ENCODE measurements around the gene NOP14.
"Not testable (repeated sequence)": the region's sequence is repeated elsewhere in the genome, so short reads cannot be mapped to it uniquely, and the experiment has no call there.

NOP14 gene

GRCh38 chr4:2923668-2924173 lies 39.5 kb downstream of the NOP14 start:
- Histone ChIP-seq H3K27ac (ENCODE audit: insufficient read depth, low read depth, low read length, poor library complexity, severe bottlenecking) (no peak overlapping the region), H3K36me3 (ENCODE audit: control insufficient read depth, insufficient read depth, low read length) (peaks cover 31% of the 10 kb centered on the region), H3K27me3 (ENCODE audit: control insufficient read depth, insufficient read depth, low read length, poor library complexity, severe bottlenecking) (no peaks in the 10 kb centered on the region), H3K4me3 (ENCODE audit: insufficient read depth, low read depth, low read length) (no peak overlapping the region), H3K9me3 (ENCODE audit: control insufficient read depth, low read length) (no peaks in the 10 kb centered on the region), H3K4me1 (ENCODE audit: control insufficient read depth, insufficient read depth, low read length) (peaks cover 7% of the 10 kb centered on the region)
- WGBS, 2 experiments: 94 to 95% methylated on average over 16 of the region's 16 CpGs

- H3K4me3 ChIP-seq (ENCODE audit: insufficient read depth, low read depth, low read length): no peak overlapping the region
These were observed 40.1 kb downstream of the NOP14 start for GRCh38 chr4:2923141-2923551.

GRCh38 chr4:2922453-2923101 lies 40.6 kb downstream of the NOP14 start:
- peaks cover 20% of the 10 kb centered on the region for H3K36me3 ChIP-seq (ENCODE audit: control insufficient read depth, insufficient read depth, low read length)

More at GRCh38 chr4:2923141-2923551, 40.1 kb downstream of the NOP14 start:
- H3K9me3 ChIP-seq (ENCODE audit: control insufficient read depth, low read length): no peaks in the 10 kb centered on the region
- no peaks in the 10 kb centered on the region for H3K27me3 ChIP-seq (ENCODE audit: control insufficient read depth, insufficient read depth, low read length, poor library complexity, severe bottlenecking)
- H3K36me3 ChIP-seq (ENCODE audit: control insufficient read depth, insufficient read depth, low read length): peaks cover 26% of the 10 kb centered on the region
- peaks cover 7% of the 10 kb centered on the region for H3K4me1 ChIP-seq (ENCODE audit: control insufficient read depth, insufficient read depth, low read length)
- H3K27ac ChIP-seq (ENCODE audit: insufficient read depth, low read depth, low read length, poor library complexity, severe bottlenecking): no peak overlapping the region
- 88 to 91% methylated on average over 10 of the region's 10 CpGs for WGBS, 2 experiments

GRCh38 chr4:2918714-2919113 lies 44.5 kb downstream of the NOP14 start:
- not testable (repeated sequence) for H3K4me1 ChIP-seq (ENCODE audit: control insufficient read depth, insufficient read depth, low read length); H3K27me3 ChIP-seq (ENCODE audit: control insufficient read depth, insufficient read depth, low read length, poor library complexity, severe bottlenecking); H3K9me3 ChIP-seq (ENCODE audit: control insufficient read depth, low read length); H3K4me3 ChIP-seq (ENCODE audit: insufficient read depth, low read depth, low read length); H3K27ac ChIP-seq (ENCODE audit: insufficient read depth, low read depth, low read length, poor library complexity, severe bottlenecking)
- peaks cover 28% of the 10 kb centered on the region for H3K36me3 ChIP-seq (ENCODE audit: control insufficient read depth, insufficient read depth, low read length)
- 94 to 95% methylated on average over 8 of the region's 8 CpGs for WGBS, 2 experiments

More at GRCh38 chr4:2922453-2923101, 40.6 kb downstream of the NOP14 start:
- 45 to 53% methylated on average over 7 of the region's 7 CpGs for WGBS, 2 experiments
- H3K27me3 ChIP-seq (ENCODE audit: control insufficient read depth, insufficient read depth, low read length, poor library complexity, severe bottlenecking); H3K4me3 ChIP-seq (ENCODE audit: insufficient read depth, low read depth, low read length); H3K4me1 ChIP-seq (ENCODE audit: control insufficient read depth, insufficient read depth, low read length); H3K9me3 ChIP-seq (ENCODE audit: control insufficient read depth, low read length); H3K27ac ChIP-seq (ENCODE audit: insufficient read depth, low read depth, low read length, poor library complexity, severe bottlenecking): not testable (repeated sequence)

- peaks cover 30% of the 10 kb centered on the region for H3K36me3 ChIP-seq (ENCODE audit: control insufficient read depth, insufficient read depth, low read length)
- H3K4me1 ChIP-seq (ENCODE audit: control insufficient read depth, insufficient read depth, low read length); H3K9me3 ChIP-seq (ENCODE audit: control insufficient read depth, low read length); H3K27ac ChIP-seq (ENCODE audit: insufficient read depth, low read depth, low read length, poor library complexity, severe bottlenecking); H3K27me3 ChIP-seq (ENCODE audit: control insufficient read depth, insufficient read depth, low read length, poor library complexity, severe bottlenecking); H3K4me3 ChIP-seq (ENCODE audit: insufficient read depth, low read depth, low read length): not testable (repeated sequence)
- 80% methylated on average over 1 of the region's 2 CpGs; no CpG with 5 or more reads in 1 of the 2 experiments for WGBS, 2 experiments
These were observed 44.9 kb downstream of the NOP14 start for GRCh38 chr4:2918300-2918699.

- H3K27ac ChIP-seq (ENCODE audit: insufficient read depth, low read depth, low read length, poor library complexity, severe bottlenecking); H3K27me3 ChIP-seq (ENCODE audit: control insufficient read depth, insufficient read depth, low read length, poor library complexity, severe bottlenecking); H3K9me3 ChIP-seq (ENCODE audit: control insufficient read depth, low read length); H3K4me1 ChIP-seq (ENCODE audit: control insufficient read depth, insufficient read depth, low read length); H3K4me3 ChIP-seq (ENCODE audit: insufficient read depth, low read depth, low read length): not testable (repeated sequence)
- H3K36me3 ChIP-seq (ENCODE audit: control insufficient read depth, insufficient read depth, low read length): peaks cover 35% of the 10 kb centered on the region
- 90 to 92% methylated on average over 2 of the region's 2 CpGs for WGBS, 2 experiments
These were observed 46.5 kb downstream of the NOP14 start for GRCh38 chr4:2916696-2917095.

GRCh38 chr4:2915789-2916188 lies 47.4 kb downstream of the NOP14 start:
- WGBS, 2 experiments: 84 to 88% methylated on average over 9 of the region's 9 CpGs
- Histone ChIP-seq H3K4me3 (ENCODE audit: insufficient read depth, low read depth, low read length) (no peak overlapping the region), H3K27ac (ENCODE audit: insufficient read depth, low read depth, low read length, poor library complexity, severe bottlenecking) (no peak overlapping the region), H3K27me3 (ENCODE audit: control insufficient read depth, insufficient read depth, low read length, poor library complexity, severe bottlenecking) (no peaks in the 10 kb centered on the region), H3K36me3 (ENCODE audit: control insufficient read depth, insufficient read depth, low read length) (peaks cover 37% of the 10 kb centered on the region), H3K9me3 (ENCODE audit: control insufficient read depth, low read length) (no peaks in the 10 kb centered on the region), H3K4me1 (ENCODE audit: control insufficient read depth, insufficient read depth, low read length) (no peaks in the 10 kb centered on the region)

GRCh38 chr4:2914256-2915126 lies 48.7 kb downstream of the NOP14 start:
- H3K4me3 ChIP-seq (ENCODE audit: insufficient read depth, low read depth, low read length): no peak overlapping the region
- H3K9me3 ChIP-seq (ENCODE audit: control insufficient read depth, low read length): no peaks in the 10 kb centered on the region
- peaks cover 37% of the 10 kb centered on the region for H3K36me3 ChIP-seq (ENCODE audit: control insufficient read depth, insufficient read depth, low read length)
- no peak overlapping the region for H3K27ac ChIP-seq (ENCODE audit: insufficient read depth, low read depth, low read length, poor library complexity, severe bottlenecking)
- H3K27me3 ChIP-seq (ENCODE audit: control insufficient read depth, insufficient read depth, low read length, poor library complexity, severe bottlenecking): no peaks in the 10 kb centered on the region
- WGBS, 2 experiments: 92 to 96% methylated on average over 16 of the region's 16 CpGs
- H3K4me1 ChIP-seq (ENCODE audit: control insufficient read depth, insufficient read depth, low read length): no peaks in the 10 kb centered on the region

GRCh38 chr4:2913168-2913567 lies 50.0 kb downstream of the NOP14 start:
- no peaks in the 10 kb centered on the region for H3K9me3 ChIP-seq (ENCODE audit: control insufficient read depth, low read length)
- H3K4me1 ChIP-seq (ENCODE audit: control insufficient read depth, insufficient read depth, low read length): no peaks in the 10 kb centered on the region
- H3K4me3 ChIP-seq (ENCODE audit: insufficient read depth, low read depth, low read length): no peak overlapping the region
- 96% methylated on average over 6 of the region's 6 CpGs for WGBS, 2 experiments
- peaks cover 47% of the 10 kb centered on the region for H3K36me3 ChIP-seq (ENCODE audit: control insufficient read depth, insufficient read depth, low read length)
- no peaks in the 10 kb centered on the region for H3K27me3 ChIP-seq (ENCODE audit: control insufficient read depth, insufficient read depth, low read length, poor library complexity, severe bottlenecking)
- no peak overlapping the region for H3K27ac ChIP-seq (ENCODE audit: insufficient read depth, low read depth, low read length, poor library complexity, severe bottlenecking)

GRCh38 chr4:2911868-2912267 lies 51.3 kb downstream of the NOP14 start:
- WGBS, 2 experiments: 91 to 93% methylated on average over 3 of the region's 3 CpGs
- Histone ChIP-seq H3K27me3 (ENCODE audit: control insufficient read depth, insufficient read depth, low read length, poor library complexity, severe bottlenecking) (no peaks in the 10 kb centered on the region), H3K9me3 (ENCODE audit: control insufficient read depth, low read length) (no peaks in the 10 kb centered on the region), H3K36me3 (ENCODE audit: control insufficient read depth, insufficient read depth, low read length) (peaks cover 47% of the 10 kb centered on the region), H3K27ac (ENCODE audit: insufficient read depth, low read depth, low read length, poor library complexity, severe bottlenecking) (no peak overlapping the region), H3K4me1 (ENCODE audit: control insufficient read depth, insufficient read depth, low read length) (no peaks in the 10 kb centered on the region), H3K4me3 (ENCODE audit: insufficient read depth, low read depth, low read length) (no peak overlapping the region)
